GM23338 (cell line): ENCODE data around the gene TINAGL1. TPM values are rescaled to one million over a fixed set of nuclear protein-coding genes. Genes with fewer than 3 reads are reported as not detected.

Source experiments
- ATAC-seq: fragments of 200-7000 bp; cut with Tn5 transposase; 3 replicates; pipeline ENCODE4 v1.9.1; 2020
- DNase-seq: peaks from one replicate; pipeline ENCODE4 v3.0.0-alpha.2; 2015; ENCODE audit warnings: low spot score
- H2AFZ ChIP-seq: fragments of 200-600 bp; sonication (generic); 2 replicates; pipeline ENCODE4 v1.8.0; 2016; ENCODE audit warnings: antibody characterized with exemption, mild to moderate bottlenecking, moderate library complexity
- H3F3A ChIP-seq: fragments of 200-600 bp; sonication (generic); replicated peaks from 2 replicates; pipeline ENCODE4 v1.8.0; 2017; ENCODE audit warnings: antibody characterized with exemption, mixed run types, low read depth
- H3K27ac ChIP-seq: fragments of 200-600 bp; sonication (generic); 2 replicates; pipeline ENCODE4 v1.6.1; 2016; ENCODE audit warnings: low read depth
- H3K27me3 ChIP-seq: fragments of 200-600 bp; sonication (generic); 2 replicates; pipeline ENCODE4 v1.8.0; 2016; ENCODE audit warnings: mild to moderate bottlenecking, mixed run types, moderate library complexity; ENCODE audit not compliant: insufficient read depth
- H3K36me3 ChIP-seq: fragments of 200-600 bp; sonication (generic); 2 replicates; pipeline ENCODE4 v1.8.0; 2016; ENCODE audit warnings: mild to moderate bottlenecking; ENCODE audit not compliant: insufficient read depth
- H3K4me1 ChIP-seq: fragments of 200-600 bp; sonication (generic); 2 replicates; pipeline ENCODE4 v1.8.0; 2016; ENCODE audit warnings: mild to moderate bottlenecking, moderate library complexity; ENCODE audit not compliant: insufficient read depth
- H3K4me2 ChIP-seq: fragments of 200-600 bp; sonication (generic); 2 replicates; pipeline ENCODE4 v1.7.1; 2017; ENCODE audit warnings: mixed run types
- H3K4me3 ChIP-seq: fragments of 200-600 bp; sonication (generic); 2 replicates; pipeline ENCODE4 v1.6.1; 2016; ENCODE audit warnings: mixed run types
- H3K79me2 ChIP-seq: fragments of 200-600 bp; sonication (generic); replicated peaks from 2 replicates; pipeline ENCODE4 v1.8.0; 2017; ENCODE audit warnings: mild to moderate bottlenecking; ENCODE audit not compliant: insufficient read depth
- H3K9me2 ChIP-seq: fragments of 200-600 bp; sonication (generic); 2 replicates; pipeline ENCODE4 v1.8.0; 2017; ENCODE audit not compliant: insufficient read depth
- H4K20me1 ChIP-seq: fragments of 200-600 bp; sonication (generic); replicated peaks from 2 replicates; pipeline ENCODE4 v1.8.0; 2017; ENCODE audit warnings: mild to moderate bottlenecking; ENCODE audit not compliant: insufficient read depth
- H3K27ac Mint-ChIP-seq: 2 replicates; pipeline ENCODE4 v1.8.0; 2020; ENCODE audit warnings: inconsistent platforms, mild to moderate bottlenecking, moderate library complexity, mixed read lengths
- H3K27me3 Mint-ChIP-seq: 3 replicates; pipeline ENCODE4 v1.8.0; 2022; ENCODE audit warnings: low read depth, mild to moderate bottlenecking, moderate library complexity, mixed read lengths, inconsistent platforms; ENCODE audit not compliant: insufficient read depth, poor library complexity
- H3K36me3 Mint-ChIP-seq: 3 replicates; pipeline ENCODE4 v1.8.0; 2021; ENCODE audit warnings: low read depth, mild to moderate bottlenecking, inconsistent platforms, moderate library complexity, mixed read lengths
- H3K4me1 Mint-ChIP-seq: 3 replicates; pipeline ENCODE4 v1.8.0; 2020; ENCODE audit warnings: mild to moderate bottlenecking, inconsistent platforms, mixed read lengths
- H3K4me3 Mint-ChIP-seq: 3 replicates; pipeline ENCODE4 v1.8.0; 2021; ENCODE audit warnings: moderate library complexity, mild to moderate bottlenecking, inconsistent platforms, mixed read lengths
- H3K9me3 Mint-ChIP-seq: 3 replicates; pipeline ENCODE4 v1.8.0; 2020; ENCODE audit warnings: moderate library complexity, mild to moderate bottlenecking, inconsistent platforms, mixed read lengths
- CREB1 ChIP-seq: fragments of 250-450 bp; sonication (Bioruptor Pico); IDR thresholded peaks from 2 replicates; pipeline ENCODE4 v1.5.0; 2020; ENCODE audit warnings: low read depth, mild to moderate bottlenecking, moderate library complexity
- EZH2 ChIP-seq: fragments of 200-600 bp; sonication (generic); IDR thresholded peaks from one replicate; pipeline ENCODE4 v1.8.0; 2017; ENCODE audit warnings: antibody characterized with exemption, mild to moderate bottlenecking, low read depth; ENCODE audit not compliant: unreplicated experiment
- EZH2phosphoT487 ChIP-seq: fragments of 200-600 bp; sonication (generic); IDR thresholded peaks from one replicate; pipeline ENCODE4 v1.8.1; 2018; ENCODE audit warnings: antibody characterized with exemption; ENCODE audit not compliant: unreplicated experiment
- JUNB ChIP-seq: IDR thresholded peaks from one replicate; pipeline ENCODE4 v1.6.1; 2016; ENCODE audit warnings: antibody characterized with exemption; ENCODE audit not compliant: unreplicated experiment
- NANOG ChIP-seq: IDR thresholded peaks from 2 replicates; pipeline ENCODE4 v1.6.1; 2016; ENCODE audit warnings: antibody characterized with exemption, borderline replicate concordance
- POLR2AphosphoS5 ChIP-seq: IDR thresholded peaks from 2 replicates; pipeline ENCODE4 v1.6.1; 2016; ENCODE audit warnings: antibody characterized with exemption, low read depth
- STAT1 ChIP-seq: IDR thresholded peaks from one replicate; pipeline ENCODE4 v1.6.1; 2016; ENCODE audit warnings: antibody characterized with exemption; ENCODE audit not compliant: unreplicated experiment
- ZNF114 ChIP-seq: fragments of 250-450 bp; sonication (Bioruptor Pico); IDR thresholded peaks from 2 replicates; pipeline ENCODE4 v1.5.0; 2020; ENCODE audit warnings: mild to moderate bottlenecking, moderate library complexity
- ZNF462 ChIP-seq: fragments of 250-450 bp; sonication (Bioruptor Pico); IDR thresholded peaks from 2 replicates; pipeline ENCODE4 v1.5.0; 2020; ENCODE audit warnings: mild to moderate bottlenecking, moderate library complexity
- polyA plus RNA-seq: library from polyadenylated mRNA; unstranded; fragments of >200 nt; fragmentation: Nextera tagmentation; extraction: Ambion mirVana; gene quantifications from 2 replicates; pipeline ENCODE4 v1.2.1, GENCODE V29; 2016
- total RNA-seq: library from RNA; depleted of rRNA; stranded (reverse); fragments of >200 nt; shearing (Covaris generic); gene quantifications from 2 replicates; pipeline ENCODE4 v1.2.3, GENCODE V29; 2014
- TF ChIP-seq, protein P1 (sequence below), 2 experiments: fragments of 200-600 bp in 1 of 2; sonication (generic) in 1 of 2; conservative IDR thresholded peaks; 2 replicates each; pipeline versions ENCODE4 v1.5.1 to v1.6.1; 2016 to 2017; ENCODE audit warnings: antibody characterized with exemption in 2 of 2, low read depth in 2 of 2, mild to moderate bottlenecking in 2 of 2, moderate library complexity in 1 of 2
- TF ChIP-seq, protein P2 (sequence below): IDR thresholded peaks from 2 replicates; pipeline ENCODE4 v1.6.1; 2016; ENCODE audit warnings: antibody characterized with exemption

Gene TINAGL1
- total and polyA plus RNA-seq, 2 experiments from 2014 or later, result 6.8 to 15.8 TPM

DNA sequence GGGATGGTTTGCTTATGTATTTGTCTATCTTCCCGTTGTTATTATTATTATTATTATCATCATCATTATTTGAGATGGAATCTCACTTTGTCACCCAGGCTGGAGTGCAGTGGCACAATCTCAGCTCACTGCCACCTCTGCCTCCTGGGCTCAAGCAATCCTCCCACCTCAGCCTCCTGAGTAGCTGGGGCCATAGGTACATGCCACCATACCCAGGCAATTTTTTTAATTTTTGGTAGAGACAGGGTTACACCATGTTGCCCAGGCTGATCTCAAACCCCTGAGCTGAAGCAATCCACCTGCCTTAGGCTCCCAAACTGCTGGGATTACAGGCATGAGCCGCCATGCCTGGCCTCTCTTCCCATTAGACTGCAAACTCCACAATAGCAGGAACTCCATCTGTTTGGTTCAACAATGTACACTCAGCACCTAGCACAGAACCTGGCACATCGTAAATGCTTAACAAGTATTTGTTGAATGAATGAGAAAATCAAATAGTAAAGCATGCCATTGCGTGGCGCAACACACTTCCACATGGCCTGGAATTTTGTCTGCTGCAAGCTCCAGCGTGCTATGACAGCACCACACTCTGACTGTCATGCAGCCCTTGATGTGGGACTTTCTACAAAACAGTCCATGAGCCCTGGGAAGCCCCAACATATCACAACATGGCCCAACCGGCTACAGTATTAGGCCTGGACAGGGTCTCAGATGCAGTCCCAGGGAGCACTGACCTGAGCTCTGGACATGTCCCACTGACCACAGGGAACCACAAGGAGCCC lies 3.8 kb upstream of the TINAGL1 start (continued):
- TF ChIP-seq ZNF462, result no peak
- no peak for TF ChIP-seq JUNB
- TF ChIP-seq, protein P1, sequence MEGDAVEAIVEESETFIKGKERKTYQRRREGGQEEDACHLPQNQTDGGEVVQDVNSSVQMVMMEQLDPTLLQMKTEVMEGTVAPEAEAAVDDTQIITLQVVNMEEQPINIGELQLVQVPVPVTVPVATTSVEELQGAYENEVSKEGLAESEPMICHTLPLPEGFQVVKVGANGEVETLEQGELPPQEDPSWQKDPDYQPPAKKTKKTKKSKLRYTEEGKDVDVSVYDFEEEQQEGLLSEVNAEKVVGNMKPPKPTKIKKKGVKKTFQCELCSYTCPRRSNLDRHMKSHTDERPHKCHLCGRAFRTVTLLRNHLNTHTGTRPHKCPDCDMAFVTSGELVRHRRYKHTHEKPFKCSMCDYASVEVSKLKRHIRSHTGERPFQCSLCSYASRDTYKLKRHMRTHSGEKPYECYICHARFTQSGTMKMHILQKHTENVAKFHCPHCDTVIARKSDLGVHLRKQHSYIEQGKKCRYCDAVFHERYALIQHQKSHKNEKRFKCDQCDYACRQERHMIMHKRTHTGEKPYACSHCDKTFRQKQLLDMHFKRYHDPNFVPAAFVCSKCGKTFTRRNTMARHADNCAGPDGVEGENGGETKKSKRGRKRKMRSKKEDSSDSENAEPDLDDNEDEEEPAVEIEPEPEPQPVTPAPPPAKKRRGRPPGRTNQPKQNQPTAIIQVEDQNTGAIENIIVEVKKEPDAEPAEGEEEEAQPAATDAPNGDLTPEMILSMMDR (conservative IDR thresholded peaks at IDR 0.05; ENCODE audit: low read depth in 2 of 2), result no peak
- TF ChIP-seq EZH2, result no peak
- TF ChIP-seq NANOG, result no peak

DNA sequence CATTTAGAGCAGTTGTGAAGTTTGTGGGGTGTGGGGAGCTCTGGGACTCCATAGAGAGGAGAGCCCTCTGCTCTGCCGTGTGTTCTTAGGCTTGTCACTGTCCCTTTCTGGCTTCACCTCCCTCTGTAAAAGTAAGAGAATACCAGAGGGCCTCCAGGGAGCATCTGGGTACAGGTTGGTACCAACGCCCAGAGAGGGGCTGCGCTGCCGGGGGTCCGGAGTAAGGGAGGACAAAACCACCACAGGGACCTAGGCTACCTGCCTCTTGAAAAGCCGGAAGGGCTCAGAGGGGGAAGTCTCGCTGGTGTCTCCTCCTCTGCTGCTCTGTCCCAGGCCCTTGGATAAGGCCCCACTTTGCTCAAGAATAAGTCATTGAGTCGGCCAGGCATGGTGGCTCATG lies 3.1 kb upstream of the TINAGL1 start:
- DNase-seq, result no peak
- Histone ChIP-seq H3K79me2 (no peaks in the 10 kb centered on the region), H3F3A (no peaks in the 10 kb centered on the region), H3K9me2 (no peaks in the 10 kb centered on the region), H3K27me3 (no peaks in the 10 kb centered on the region), H2AFZ (no peak overlapping the region), H3K36me3 (no peaks in the 10 kb centered on the region), H3K4me2 (no peak overlapping the region), H3K27ac (no peak overlapping the region), H3K4me3 (no peak overlapping the region), H4K20me1 (no peaks in the 10 kb centered on the region), H3K4me1 (peaks cover 16% of the 10 kb centered on the region)
- Mint-ChIP-seq H3K4me3 (no peak overlapping the region), H3K27ac (no peak overlapping the region), H3K36me3 (no peaks in the 10 kb centered on the region), H3K4me1 (peaks cover 22% of the 10 kb centered on the region), H3K9me3 (no peaks in the 10 kb centered on the region), H3K27me3 (peaks cover 9% of the 10 kb centered on the region)
- ATAC-seq, result no peak
- TF ChIP-seq POLR2AphosphoS5, result no peak
- TF ChIP-seq CREB1, result no peak
- TF ChIP-seq, protein P1 (conservative IDR thresholded peaks at IDR 0.05; ENCODE audit: low read depth in 2 of 2), result no peak
- no peak for TF ChIP-seq STAT1
- no peak for TF ChIP-seq NANOG
- no peak for TF ChIP-seq JUNB
- no peak for TF ChIP-seq ZNF114 (CRISPR knock-in tag)
- no peak for TF ChIP-seq EZH2
- no peak for TF ChIP-seq EZH2phosphoT487
- TF ChIP-seq, protein P2, sequence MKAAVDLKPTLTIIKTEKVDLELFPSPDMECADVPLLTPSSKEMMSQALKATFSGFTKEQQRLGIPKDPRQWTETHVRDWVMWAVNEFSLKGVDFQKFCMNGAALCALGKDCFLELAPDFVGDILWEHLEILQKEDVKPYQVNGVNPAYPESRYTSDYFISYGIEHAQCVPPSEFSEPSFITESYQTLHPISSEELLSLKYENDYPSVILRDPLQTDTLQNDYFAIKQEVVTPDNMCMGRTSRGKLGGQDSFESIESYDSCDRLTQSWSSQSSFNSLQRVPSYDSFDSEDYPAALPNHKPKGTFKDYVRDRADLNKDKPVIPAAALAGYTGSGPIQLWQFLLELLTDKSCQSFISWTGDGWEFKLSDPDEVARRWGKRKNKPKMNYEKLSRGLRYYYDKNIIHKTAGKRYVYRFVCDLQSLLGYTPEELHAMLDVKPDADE, result no peak
